ENCODE measurements around the gene MYPOP. TPM values are rescaled to one million over a fixed set of nuclear protein-coding genes. Genes with fewer than 3 reads are reported as not detected.

MYPOP gene
- total and polyA plus RNA-seq, 9 of the 15 experiments (the other 6 are each of a cell fraction or from before 2014, with no cell fraction given), result 0.32 to 7.6 (median 1.6) TPM

DNA sequence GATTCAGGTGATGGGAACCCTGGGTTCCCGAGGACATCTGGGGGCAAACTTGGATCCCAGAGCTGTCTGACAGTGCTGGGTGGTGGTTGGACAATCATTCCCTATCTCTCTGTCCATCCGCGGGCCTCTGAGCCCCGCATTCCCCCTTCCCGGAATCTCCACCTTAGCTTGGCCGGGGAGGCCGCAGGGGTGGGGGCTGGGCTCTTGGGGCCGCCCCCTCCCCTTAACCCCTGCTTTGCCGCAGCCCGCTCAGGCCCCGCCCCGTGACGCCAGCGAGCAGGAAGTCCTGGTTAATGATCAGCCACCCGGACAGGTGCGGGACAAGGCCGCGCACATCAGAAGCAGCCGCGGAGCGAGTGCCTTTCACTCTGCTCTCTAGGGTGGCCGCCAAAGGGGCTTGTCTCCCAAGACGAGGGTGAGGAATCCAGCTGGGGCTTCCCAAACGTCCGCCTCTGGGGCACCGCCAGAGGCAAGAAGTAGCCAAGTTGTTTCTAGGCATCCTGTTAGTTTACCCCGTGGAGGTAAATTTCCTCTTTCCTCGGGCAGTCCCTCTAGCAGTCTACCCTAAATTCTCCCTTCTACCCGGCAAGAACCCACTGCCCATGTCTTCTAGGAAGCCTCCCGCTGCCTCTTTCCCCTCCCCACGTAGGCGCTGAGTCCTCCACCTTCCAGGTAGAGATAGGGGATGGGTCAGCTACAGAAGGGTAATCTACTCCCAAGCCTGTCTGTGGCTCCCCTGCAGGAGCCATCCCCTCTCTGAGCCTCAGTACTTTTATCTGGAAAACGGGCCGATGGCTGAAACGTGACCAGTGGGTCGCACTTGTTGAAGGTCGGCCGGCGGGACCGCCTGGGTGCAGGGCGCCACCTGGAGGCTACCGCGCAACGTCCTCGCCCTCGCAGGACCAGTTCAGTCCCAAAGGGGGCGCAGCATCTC is 19.5 kb downstream of the MYPOP start (continued):
- TF ChIP-seq KAT2B (IDR thresholded peaks at IDR 0.05; ENCODE audit: low read depth, low read length) (peak; percentile 82), ZNF586 (CRISPR knock-in tag; conservative IDR thresholded peaks at IDR 0.05) (no peak), HIVEP1 (CRISPR knock-in tag; IDR thresholded peaks at IDR 0.05) (no peak), NRF1 (conservative IDR thresholded peaks at IDR 0.05 in 1 of 2, IDR thresholded peaks at IDR 0.05 in 1 of 2) (peak; percentile 40 to 47; a peak in 3 of 4 replicates), MCM7 (IDR thresholded peaks at IDR 0.05) (no peak)
- TF ChIP-seq, protein P1, sequence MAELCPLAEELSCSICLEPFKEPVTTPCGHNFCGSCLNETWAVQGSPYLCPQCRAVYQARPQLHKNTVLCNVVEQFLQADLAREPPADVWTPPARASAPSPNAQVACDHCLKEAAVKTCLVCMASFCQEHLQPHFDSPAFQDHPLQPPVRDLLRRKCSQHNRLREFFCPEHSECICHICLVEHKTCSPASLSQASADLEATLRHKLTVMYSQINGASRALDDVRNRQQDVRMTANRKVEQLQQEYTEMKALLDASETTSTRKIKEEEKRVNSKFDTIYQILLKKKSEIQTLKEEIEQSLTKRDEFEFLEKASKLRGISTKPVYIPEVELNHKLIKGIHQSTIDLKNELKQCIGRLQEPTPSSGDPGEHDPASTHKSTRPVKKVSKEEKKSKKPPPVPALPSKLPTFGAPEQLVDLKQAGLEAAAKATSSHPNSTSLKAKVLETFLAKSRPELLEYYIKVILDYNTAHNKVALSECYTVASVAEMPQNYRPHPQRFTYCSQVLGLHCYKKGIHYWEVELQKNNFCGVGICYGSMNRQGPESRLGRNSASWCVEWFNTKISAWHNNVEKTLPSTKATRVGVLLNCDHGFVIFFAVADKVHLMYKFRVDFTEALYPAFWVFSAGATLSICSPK (IDR thresholded peaks at IDR 0.05; ENCODE audit: borderline replicate concordance), result no peak
- TF ChIP-seq, protein P2, sequence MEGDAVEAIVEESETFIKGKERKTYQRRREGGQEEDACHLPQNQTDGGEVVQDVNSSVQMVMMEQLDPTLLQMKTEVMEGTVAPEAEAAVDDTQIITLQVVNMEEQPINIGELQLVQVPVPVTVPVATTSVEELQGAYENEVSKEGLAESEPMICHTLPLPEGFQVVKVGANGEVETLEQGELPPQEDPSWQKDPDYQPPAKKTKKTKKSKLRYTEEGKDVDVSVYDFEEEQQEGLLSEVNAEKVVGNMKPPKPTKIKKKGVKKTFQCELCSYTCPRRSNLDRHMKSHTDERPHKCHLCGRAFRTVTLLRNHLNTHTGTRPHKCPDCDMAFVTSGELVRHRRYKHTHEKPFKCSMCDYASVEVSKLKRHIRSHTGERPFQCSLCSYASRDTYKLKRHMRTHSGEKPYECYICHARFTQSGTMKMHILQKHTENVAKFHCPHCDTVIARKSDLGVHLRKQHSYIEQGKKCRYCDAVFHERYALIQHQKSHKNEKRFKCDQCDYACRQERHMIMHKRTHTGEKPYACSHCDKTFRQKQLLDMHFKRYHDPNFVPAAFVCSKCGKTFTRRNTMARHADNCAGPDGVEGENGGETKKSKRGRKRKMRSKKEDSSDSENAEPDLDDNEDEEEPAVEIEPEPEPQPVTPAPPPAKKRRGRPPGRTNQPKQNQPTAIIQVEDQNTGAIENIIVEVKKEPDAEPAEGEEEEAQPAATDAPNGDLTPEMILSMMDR (IDR thresholded peaks at IDR 0.05 in 2 of 3, conservative IDR thresholded peaks at IDR 0.05 in 1 of 3; ENCODE audit: insufficient read depth in 2 of 3, low read depth in 1 of 3, low read length in 3 of 3), result peak; percentile 99 to 100 (median 99)
- TF ChIP-seq, protein P3, sequence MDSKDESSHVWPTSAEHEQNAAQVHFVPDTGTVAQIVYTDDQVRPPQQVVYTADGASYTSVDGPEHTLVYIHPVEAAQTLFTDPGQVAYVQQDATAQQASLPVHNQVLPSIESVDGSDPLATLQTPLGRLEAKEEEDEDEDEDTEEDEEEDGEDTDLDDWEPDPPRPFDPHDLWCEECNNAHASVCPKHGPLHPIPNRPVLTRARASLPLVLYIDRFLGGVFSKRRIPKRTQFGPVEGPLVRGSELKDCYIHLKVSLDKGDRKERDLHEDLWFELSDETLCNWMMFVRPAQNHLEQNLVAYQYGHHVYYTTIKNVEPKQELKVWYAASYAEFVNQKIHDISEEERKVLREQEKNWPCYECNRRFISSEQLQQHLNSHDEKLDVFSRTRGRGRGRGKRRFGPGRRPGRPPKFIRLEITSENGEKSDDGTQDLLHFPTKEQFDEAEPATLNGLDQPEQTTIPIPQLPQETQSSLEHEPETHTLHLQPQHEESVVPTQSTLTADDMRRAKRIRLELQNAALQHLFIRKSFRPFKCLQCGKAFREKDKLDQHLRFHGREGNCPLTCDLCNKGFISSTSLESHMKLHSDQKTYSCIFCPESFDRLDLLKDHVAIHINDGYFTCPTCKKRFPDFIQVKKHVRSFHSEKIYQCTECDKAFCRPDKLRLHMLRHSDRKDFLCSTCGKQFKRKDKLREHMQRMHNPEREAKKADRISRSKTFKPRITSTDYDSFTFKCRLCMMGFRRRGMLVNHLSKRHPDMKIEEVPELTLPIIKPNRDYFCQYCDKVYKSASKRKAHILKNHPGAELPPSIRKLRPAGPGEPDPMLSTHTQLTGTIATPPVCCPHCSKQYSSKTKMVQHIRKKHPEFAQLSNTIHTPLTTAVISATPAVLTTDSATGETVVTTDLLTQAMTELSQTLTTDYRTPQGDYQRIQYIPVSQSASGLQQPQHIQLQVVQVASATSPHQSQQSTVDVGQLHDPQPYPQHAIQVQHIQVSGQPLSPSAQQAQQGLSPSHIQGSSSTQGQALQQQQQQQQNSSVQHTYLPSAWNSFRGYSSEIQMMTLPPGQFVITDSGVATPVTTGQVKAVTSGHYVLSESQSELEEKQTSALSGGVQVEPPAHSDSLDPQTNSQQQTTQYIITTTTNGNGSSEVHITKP (IDR thresholded peaks at IDR 0.05; ENCODE audit: partially characterized antibody), result peak; percentile 10
- TF ChIP-seq, protein P4, sequence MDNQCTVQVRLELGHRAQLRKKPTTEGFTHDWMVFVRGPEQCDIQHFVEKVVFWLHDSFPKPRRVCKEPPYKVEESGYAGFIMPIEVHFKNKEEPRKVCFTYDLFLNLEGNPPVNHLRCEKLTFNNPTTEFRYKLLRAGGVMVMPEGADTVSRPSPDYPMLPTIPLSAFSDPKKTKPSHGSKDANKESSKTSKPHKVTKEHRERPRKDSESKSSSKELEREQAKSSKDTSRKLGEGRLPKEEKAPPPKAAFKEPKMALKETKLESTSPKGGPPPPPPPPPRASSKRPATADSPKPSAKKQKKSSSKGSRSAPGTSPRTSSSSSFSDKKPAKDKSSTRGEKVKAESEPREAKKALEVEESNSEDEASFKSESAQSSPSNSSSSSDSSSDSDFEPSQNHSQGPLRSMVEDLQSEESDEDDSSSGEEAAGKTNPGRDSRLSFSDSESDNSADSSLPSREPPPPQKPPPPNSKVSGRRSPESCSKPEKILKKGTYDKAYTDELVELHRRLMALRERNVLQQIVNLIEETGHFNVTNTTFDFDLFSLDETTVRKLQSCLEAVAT (IDR thresholded peaks at IDR 0.05), result peak; percentile 51 to 91; a peak in 2 of 4 replicates
- TF ChIP-seq, protein P5, sequence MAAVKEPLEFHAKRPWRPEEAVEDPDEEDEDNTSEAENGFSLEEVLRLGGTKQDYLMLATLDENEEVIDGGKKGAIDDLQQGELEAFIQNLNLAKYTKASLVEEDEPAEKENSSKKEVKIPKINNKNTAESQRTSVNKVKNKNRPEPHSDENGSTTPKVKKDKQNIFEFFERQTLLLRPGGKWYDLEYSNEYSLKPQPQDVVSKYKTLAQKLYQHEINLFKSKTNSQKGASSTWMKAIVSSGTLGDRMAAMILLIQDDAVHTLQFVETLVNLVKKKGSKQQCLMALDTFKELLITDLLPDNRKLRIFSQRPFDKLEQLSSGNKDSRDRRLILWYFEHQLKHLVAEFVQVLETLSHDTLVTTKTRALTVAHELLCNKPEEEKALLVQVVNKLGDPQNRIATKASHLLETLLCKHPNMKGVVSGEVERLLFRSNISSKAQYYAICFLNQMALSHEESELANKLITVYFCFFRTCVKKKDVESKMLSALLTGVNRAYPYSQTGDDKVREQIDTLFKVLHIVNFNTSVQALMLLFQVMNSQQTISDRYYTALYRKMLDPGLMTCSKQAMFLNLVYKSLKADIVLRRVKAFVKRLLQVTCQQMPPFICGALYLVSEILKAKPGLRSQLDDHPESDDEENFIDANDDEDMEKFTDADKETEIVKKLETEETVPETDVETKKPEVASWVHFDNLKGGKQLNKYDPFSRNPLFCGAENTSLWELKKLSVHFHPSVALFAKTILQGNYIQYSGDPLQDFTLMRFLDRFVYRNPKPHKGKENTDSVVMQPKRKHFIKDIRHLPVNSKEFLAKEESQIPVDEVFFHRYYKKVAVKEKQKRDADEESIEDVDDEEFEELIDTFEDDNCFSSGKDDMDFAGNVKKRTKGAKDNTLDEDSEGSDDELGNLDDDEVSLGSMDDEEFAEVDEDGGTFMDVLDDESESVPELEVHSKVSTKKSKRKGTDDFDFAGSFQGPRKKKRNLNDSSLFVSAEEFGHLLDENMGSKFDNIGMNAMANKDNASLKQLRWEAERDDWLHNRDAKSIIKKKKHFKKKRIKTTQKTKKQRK (IDR thresholded peaks at IDR 0.05; ENCODE audit: borderline replicate concordance, low read depth, low read length), result no peak
- TF ChIP-seq, protein P6, sequence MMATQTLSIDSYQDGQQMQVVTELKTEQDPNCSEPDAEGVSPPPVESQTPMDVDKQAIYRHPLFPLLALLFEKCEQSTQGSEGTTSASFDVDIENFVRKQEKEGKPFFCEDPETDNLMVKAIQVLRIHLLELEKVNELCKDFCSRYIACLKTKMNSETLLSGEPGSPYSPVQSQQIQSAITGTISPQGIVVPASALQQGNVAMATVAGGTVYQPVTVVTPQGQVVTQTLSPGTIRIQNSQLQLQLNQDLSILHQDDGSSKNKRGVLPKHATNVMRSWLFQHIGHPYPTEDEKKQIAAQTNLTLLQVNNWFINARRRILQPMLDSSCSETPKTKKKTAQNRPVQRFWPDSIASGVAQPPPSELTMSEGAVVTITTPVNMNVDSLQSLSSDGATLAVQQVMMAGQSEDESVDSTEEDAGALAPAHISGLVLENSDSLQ (IDR thresholded peaks at IDR 0.05), result no peak
